HG02642 (cell line): ENCODE results near the gene SLIT1.

ENCODE experiments used
- ATAC-seq: cut with Tn5 transposase; IDR thresholded peaks from one replicate; pipeline ENCODE4 v1.9.1; 2021; ENCODE audit warnings: mild to moderate bottlenecking; ENCODE audit not compliant: unreplicated experiment, poor library complexity

The SLIT1 gene

GRCh38 chr10:97144297-97144696 is 41.5 kb downstream of the SLIT1 start:
- ATAC-seq = no peak

DNA sequence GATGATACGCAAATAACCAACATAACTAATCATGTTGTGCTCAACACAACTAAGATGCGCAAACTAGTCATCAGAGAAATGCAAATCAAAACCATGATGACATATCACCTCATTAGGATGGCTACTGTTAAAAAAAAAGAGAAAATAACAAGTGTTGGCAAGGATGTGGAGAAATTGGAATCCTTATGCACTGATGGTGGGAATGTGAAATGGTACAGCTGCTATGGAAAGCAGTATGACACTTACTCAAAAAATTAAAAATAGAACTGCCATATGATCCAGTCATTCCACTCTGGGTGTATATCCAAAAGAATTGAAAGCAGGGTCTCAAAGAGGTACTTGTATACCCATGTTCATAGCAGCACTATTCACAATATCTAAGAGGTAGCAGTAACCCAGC is 42.9 kb downstream of the SLIT1 start:
- no peak for ATAC-seq

DNA sequence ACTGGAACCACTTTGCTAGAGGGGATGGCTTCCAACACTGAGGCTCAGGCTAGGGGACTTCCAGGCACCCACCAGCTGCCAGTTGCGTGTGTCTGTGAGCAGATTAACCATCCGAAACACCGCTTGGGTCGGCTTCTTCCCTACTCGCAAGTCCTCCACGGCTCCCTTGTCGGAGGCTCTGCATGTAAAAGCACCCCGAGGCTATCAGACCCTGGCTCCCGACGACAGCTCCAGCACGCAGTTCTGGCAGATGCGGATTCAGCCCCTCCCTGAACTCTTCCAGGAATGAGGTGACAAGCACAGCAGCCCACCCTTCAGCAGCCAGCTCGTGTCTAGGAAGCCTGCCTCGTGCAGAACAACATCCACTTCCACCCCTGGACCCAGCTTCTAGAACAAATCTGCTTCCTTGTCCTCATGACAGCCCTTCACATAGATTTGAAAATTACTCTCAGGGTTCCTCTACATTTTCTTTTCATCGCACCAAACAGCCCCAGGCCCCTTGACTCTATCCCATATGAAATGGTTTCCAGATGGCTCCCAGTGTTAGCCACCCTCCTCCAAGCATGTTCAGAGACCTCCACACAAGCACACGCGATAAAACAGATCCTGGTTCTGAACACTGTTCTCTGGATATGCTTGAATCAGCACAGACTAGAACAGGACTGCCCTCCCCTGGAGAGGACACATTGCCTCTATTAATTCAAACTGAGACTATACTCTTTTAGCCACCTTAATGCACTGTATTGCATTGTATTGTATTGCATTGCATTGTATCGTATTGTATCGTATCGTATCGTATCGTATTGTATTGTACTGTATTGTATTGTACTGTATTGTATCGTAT is 44.6 kb downstream of the SLIT1 start:
- no peak for ATAC-seq

- ATAC-seq = no peak
Observed at GRCh38 chr10:97140049-97140846, 45.5 kb downstream of the SLIT1 start.

DNA sequence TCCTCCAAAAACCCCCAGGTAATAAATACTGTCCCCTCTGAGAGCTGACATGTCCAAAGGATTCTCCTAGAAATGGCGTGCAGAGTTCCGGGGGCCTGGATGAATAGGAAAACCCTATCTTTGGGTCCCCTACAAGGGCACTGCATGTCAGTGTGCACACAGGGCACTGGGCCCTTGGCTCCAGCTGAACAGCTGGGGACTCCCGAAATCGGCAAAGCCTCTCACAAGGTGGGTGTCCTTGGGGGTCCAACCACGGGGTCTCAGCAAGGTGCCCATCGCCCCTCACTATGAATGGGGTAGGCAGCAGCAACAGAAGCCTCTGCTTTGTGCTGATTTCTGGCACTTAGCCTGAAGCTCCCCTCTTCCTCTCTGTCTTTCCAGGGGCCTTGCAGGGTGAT is 46.1 kb downstream of the SLIT1 start:
- no peak for ATAC-seq

- no peak for ATAC-seq
Observed at GRCh38 chr10:97138846-97139245, 46.9 kb downstream of the SLIT1 start.

GRCh38 chr10:97138174-97138573 is 47.6 kb downstream of the SLIT1 start:
- no peak for ATAC-seq

DNA sequence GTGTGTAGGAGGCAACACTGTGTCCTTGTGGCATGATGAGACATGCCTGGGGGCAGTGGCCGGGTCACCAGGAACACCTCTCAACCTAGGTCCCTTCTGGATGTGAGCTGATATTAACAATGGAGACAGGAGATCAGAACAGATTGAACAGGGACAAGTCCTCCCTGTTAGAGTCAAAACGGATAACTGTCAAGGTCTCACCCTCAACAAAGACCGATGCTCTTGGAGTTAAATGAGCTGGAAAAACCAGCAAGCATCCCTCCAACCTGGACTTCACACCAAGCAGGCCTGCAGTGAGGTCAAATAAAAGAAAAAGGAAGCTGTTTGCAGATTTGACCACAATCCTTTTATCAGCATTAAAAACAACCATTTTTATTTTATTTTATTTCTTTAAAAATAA is 49.0 kb downstream of the SLIT1 start:
- ATAC-seq = no peak

GRCh38 chr10:97135464-97135863 is 50.3 kb downstream of the SLIT1 start:
- no peak for ATAC-seq

DNA sequence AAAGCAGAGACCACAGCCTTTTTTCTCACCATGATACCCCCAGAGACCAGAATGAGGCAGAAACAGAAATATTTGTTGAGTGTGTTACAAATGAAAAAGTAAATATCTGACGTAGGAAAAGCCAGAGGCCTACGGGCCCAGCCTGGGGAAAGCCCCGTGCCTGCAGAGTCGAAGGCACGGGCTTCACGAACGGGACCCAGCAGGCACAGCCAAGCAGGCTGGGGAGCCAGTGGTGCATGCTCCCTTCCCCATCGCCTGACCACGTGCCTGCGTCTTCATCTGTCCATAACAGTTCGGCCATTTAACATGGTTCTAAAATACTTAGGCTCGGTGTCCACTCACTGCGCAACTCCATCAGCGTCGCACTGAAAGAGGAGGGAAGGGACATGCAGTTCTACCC is 50.8 kb downstream of the SLIT1 start:
- ATAC-seq = no peak

DNA sequence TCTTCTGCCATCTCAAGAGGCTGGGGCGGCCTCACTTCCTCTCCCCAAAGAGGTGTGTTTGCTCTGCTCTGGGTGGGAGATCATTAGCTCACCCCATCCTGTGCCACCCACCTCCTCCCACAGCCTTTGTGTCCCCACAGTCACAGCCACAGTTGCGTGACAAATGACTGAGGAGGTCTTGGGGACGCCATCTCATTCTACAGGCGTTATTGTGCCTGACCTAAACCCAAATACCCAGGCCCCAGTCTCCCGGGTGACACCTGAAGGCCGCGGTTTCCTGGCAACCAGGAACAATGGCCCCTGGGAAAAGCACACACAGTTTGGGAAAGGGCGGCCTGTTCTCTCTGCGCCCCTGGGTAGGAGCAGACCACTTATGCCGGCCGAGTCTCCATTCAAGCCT is 51.6 kb downstream of the SLIT1 start:
- ATAC-seq = no peak

DNA sequence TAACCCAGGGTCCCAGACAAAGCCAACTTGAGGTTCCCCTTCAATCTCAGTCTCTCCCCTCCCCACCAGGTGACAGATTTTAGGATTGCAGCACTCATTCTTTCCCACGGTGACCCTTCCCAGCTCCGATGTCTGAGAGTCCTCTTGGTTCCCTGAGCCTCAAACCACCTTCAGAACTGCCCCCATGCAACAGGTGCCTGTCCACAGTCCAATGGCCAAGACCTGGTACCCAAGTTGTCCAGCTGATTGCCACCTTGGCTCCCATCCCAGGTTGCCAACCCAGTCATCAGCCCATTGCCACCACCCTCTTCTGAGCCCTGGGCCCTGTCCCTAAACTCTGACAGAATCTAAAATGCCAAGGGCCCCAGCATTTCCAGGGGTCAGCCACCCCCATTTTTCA is 53.5 kb downstream of the SLIT1 start:
- ATAC-seq = no peak

DNA sequence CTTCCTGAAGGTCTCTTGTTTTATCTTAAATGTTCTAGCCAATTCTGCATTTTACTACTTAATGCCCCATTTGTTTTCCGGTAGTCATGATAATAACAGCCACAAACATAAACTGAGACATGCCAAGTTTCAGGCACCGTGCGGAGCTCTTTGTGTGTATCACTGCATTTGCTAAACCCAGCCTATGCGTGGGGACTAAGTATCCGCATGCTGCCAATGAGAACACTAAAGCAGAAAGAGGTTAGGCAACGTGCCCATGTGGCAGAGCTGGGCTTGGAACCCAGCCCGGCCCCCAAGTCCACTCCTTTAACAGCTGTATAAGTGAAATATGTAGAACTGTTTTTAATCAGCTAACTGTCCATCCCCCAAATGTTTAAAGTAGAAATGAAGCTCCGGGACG is 54.1 kb downstream of the SLIT1 start:
- ATAC-seq = no peak

- no peak for ATAC-seq
Observed at GRCh38 chr10:97131181-97131628, 54.6 kb downstream of the SLIT1 start.

DNA sequence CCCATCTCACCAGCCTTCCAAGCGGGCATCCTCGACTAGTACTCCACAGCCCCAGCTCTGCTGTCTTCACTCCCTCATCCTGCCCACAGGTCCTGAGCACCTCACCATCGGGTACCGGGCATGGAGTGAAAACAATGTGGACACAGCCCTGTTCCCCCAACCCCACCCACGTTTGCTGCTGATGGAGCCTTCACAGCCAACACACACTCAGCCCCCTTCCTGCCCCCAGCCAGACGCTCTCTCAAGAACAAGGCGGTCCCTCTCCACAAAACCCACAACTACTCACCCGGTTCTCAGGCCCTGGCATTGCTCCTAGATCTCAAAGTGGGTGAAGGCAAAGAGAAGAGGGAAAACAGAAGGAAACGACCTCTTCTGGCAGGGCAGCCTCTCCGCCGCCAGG is 56.1 kb downstream of the SLIT1 start:
- no peak for ATAC-seq

DNA sequence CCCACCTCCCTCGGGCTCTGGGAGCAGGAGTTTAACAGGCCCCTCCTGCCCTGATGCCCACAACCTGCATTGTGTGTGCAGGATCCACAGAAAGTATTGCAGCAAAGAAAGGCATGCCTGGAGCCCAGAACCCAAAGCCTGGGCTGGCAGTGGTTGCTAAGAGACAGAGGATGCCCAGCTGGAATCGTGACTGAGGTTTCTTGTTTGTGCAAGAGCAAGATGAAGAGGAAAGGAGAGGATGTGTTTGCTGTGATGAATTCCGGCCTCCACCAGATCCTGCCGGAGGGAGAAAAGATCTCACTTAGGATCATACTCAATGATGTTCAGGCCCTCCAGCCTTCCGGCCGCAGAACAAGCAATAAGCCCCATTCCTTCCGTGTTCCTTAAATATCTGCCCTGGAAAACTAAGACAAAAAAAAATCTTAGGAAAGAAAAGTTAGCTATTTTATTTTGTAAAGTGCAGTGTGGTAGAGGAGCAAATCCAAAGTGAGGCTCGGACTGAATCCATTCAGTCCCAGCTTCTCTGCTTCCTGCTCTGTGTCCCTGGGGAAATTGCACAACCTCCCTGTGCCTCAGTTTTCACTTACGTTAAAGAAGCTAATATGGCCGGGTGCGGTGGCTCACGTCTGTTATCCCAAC is 57.1 kb downstream of the SLIT1 start:
- no peak for ATAC-seq

DNA sequence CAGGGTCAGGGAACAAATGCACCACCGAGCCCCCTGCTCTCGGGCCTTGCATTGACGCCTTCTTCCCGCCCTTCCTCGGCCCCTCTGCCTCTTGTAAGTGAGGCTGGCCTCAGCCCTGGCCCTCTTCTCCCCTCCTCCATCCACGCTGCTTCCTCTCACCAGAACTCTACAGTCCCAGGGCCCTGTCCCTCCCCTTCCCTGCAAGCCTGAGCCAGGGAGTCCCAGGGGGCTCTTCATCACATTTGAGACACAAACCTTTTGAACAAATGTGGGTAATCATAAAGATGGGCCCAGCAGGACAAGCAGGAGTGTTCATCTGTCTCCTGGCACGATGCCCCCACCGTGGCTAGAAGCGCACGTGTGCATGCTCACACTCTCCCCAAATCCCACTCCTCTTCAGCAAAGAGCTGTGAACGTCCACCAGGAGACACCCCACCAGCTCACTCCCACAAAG is 57.7 kb downstream of the SLIT1 start:
- ATAC-seq = no peak

DNA sequence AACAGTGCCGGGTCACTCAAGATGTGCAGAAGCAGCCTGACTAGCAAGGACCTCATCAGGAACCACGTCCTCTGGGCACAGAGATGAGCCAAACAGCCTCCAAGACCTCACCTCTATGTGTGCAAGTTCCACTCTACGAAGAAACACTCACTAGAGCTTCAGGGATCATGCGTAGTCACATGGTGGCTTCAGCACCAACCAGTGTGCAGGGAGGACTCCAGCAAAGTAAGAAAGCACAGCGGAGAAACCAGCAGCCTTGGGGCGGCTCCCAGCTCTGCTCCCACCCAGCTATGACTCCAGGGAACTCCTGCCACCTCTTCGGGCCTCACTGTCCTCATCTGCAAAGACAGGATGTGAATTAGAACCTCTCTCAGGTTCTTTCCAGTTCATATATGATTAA is 58.2 kb downstream of the SLIT1 start:
- no peak for ATAC-seq

DNA sequence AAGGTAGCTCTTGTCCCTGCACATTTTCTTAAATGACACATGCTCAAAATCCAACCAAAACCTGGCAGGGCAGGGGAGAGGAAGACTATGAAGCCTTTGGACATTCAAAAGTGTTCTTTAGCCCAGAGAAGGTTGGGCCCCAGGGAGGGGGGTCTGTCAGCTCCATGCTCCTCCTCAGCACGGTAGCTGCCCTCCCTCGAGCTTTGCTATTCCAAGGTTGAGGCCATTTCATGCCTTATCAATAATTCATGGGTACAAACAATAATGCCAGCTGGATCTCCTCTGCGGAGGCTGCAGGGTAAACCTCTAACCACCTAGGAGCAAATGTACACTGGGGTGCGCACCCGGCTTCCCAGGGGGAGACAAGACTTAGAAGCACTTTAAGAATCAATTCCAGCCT is 61.5 kb downstream of the SLIT1 start:
- ATAC-seq = no peak

- ATAC-seq = no peak
Observed at GRCh38 chr10:97123765-97124164, 62.0 kb downstream of the SLIT1 start.

DNA sequence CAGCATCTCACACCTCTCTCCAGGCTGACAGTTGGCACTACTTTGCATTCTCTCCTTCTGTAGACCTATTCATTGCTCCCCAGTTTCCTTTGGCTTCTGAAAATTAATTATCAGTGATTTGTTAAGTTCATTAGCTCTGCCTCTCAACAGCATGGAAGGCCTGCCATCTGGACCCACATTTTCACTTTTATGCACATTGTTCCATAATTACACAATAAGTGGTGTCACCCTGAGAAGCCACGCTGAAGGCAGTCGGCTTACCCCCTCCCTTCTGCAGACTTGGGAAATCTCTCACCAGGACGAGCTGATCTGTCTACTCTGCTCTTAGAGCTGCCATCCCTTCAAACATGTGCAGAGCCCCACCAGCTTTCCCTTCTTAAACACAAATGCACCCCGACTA is 64.7 kb downstream of the SLIT1 start:
- no peak for ATAC-seq
